SU-DHL-6 (cell line): ENCODE results near the gene CCDC187.

Source experiments
- EZH2phosphoT487 ChIP-seq: fragments of 200-600 bp; sonication (generic), shearing (Covaris generic); conservative IDR thresholded peaks from 2 replicates; pipeline ENCODE4 v1.6.1; 2018; ENCODE audit warnings: mild to moderate bottlenecking, antibody characterized with exemption, low read length, moderate library complexity, mixed read lengths
- TF ChIP-seq, protein P1 (sequence below): fragments of 200-600 bp; sonication (generic); IDR thresholded peaks from one replicate; pipeline ENCODE4 v1.5.1; 2017; ENCODE audit warnings: antibody characterized with exemption, mild to moderate bottlenecking, low read length, moderate library complexity; ENCODE audit not compliant: insufficient read depth, poor library complexity, severe bottlenecking

DNA sequence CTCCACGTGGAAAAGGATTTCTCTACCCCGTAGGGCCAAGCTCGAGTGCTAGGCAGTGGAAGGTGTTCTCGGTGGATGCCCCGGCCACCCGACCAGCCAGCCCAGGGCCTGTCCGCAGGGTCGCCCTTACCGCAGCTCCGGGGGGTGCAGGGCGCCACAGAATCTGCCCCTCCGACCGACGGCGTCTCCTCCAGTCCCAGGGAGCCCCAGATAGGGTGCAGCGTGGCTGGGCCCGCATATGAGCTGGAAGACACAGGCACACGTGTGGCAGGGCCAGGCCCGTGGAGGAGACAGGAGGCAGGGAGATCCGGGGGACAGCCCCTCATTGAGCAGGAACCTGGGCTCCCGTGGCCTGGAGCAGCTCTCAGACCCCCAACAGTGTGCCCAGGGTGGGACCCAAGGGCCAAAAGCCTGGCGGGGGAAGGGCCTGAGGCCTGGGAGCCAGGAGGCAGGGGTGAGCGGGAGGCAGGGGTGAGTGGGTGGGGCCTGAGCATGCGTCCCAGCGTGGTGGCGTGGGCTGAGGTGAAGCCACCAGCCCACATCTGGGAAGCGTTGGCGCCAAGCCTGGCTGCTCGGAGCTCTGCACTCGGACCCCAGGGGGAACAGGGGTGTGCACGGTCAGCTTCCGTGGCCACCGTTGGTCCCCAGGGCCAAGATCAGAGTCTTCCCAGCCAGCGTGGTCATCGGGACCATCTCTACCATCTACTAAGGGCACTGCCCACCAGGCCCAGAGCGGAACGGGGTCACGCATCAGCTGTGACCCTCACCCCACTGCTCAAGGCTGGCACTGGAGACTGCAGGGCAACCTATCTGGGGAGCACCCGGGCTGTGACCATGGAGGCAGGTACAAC lies 22.2 kb downstream of the CCDC187 start:
- TF ChIP-seq, protein P1, sequence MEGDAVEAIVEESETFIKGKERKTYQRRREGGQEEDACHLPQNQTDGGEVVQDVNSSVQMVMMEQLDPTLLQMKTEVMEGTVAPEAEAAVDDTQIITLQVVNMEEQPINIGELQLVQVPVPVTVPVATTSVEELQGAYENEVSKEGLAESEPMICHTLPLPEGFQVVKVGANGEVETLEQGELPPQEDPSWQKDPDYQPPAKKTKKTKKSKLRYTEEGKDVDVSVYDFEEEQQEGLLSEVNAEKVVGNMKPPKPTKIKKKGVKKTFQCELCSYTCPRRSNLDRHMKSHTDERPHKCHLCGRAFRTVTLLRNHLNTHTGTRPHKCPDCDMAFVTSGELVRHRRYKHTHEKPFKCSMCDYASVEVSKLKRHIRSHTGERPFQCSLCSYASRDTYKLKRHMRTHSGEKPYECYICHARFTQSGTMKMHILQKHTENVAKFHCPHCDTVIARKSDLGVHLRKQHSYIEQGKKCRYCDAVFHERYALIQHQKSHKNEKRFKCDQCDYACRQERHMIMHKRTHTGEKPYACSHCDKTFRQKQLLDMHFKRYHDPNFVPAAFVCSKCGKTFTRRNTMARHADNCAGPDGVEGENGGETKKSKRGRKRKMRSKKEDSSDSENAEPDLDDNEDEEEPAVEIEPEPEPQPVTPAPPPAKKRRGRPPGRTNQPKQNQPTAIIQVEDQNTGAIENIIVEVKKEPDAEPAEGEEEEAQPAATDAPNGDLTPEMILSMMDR = no peak
- TF ChIP-seq EZH2phosphoT487 = no peak
